HCT116 (cell line): Measurements from ENCODE around the gene ABTB2. TPM values are rescaled to one million over a fixed set of nuclear protein-coding genes. Genes with fewer than 3 reads are reported as not detected.

Experiments used
- ATAC-seq: fragments of 200-7000 bp; cut with Tn5 transposase; 2 replicates; pipeline ENCODE4 v1.9.1; 2020; ENCODE audit warnings: mild to moderate bottlenecking, moderate library complexity
- BruUV-seq: library from RNA; stranded (reverse); fragments of 400-500 nt; replicated peaks from 2 replicates; lab custom pipeline; 2021; lab: Mats Ljungman, UMichigan
- CTCF ChIA-PET: fragments of 300-600 bp; sonication (Branson Sonifier 250); formaldehyde crosslinking; loops from one replicate; lab custom pipeline; 2021; ENCODE audit warnings: antibody characterized with exemption; lab: Charles Lee
- POLR2A ChIA-PET: fragments of 300-600, 350-600 bp; sonication (Branson Sonifier 250); formaldehyde crosslinking; loops from one replicate; lab custom pipeline; 2021; ENCODE audit warnings: antibody characterized with exemption; lab: Charles Lee
- RAD21 ChIA-PET, 2 experiments: fragments of 300-600 bp; sonication (Branson Sonifier 250); formaldehyde crosslinking; loops; one replicate each; lab custom pipeline; 2023; ENCODE audit warnings: low total read pairs in 2 of 2; ENCODE audit not compliant: uncharacterized antibody in 2 of 2, unreplicated experiment in 2 of 2, low non-redundant PET in 1 of 2; lab: Charles Lee
- DNase-seq: peaks from one replicate; pipeline ENCODE4 v3.0.0-alpha.2; 2010; ENCODE audit warnings: low read depth, low spot score
- H2AFZ ChIP-seq: fragments of 200-600 bp; shearing (Covaris generic), sonication (generic); 2 replicates; pipeline ENCODE4 v1.6.1; 2017; ENCODE audit warnings: low read depth, mixed run types, mixed read lengths, antibody characterized with exemption, low read length; ENCODE audit not compliant: poor library complexity, severe bottlenecking
- H3K27ac ChIP-seq: 2 replicates; pipeline ENCODE4 v1.5.1; 2012; ENCODE audit warnings: low read depth, low read length
- H3K27me3 ChIP-seq: fragments of 200-600 bp; sonication (generic); 2 replicates; pipeline ENCODE4 v1.6.1; 2016; ENCODE audit warnings: mixed run types, low read length, mixed read lengths; ENCODE audit not compliant: insufficient read depth
- H3K36me3 ChIP-seq, 2 experiments: fragments of 200-500 bp in 1 of 2; fragments of 200-600 bp in 1 of 2; sonication (Bioruptor generic) in 1 of 2; sonication (generic) in 1 of 2; 2 replicates each; pipeline versions ENCODE4 v1.5.1 to v1.6.1; 2014 to 2016; ENCODE audit warnings: low read length in 2 of 2, inconsistent platforms in 1 of 2, mixed read lengths in 1 of 2, mixed run types in 1 of 2; ENCODE audit not compliant: insufficient read depth in 2 of 2, control insufficient read depth in 1 of 2
- H3K4me1 ChIP-seq, 2 experiments: fragments of 200-600 bp in 1 of 2; sonication (generic) in 1 of 2; 2 replicates each; pipeline versions ENCODE4 v1.5.1 to v1.6.1; 2012 to 2017; ENCODE audit warnings: low read length in 2 of 2, inconsistent platforms in 1 of 2, mild to moderate bottlenecking in 1 of 2, mixed read lengths in 1 of 2, mixed run types in 1 of 2, moderate library complexity in 1 of 2; ENCODE audit not compliant: insufficient read depth in 2 of 2, control insufficient read depth in 1 of 2
- H3K4me2 ChIP-seq: fragments of 200-600 bp; sonication (generic); 2 replicates; pipeline ENCODE4 v1.6.1; 2017; ENCODE audit warnings: mixed run types, low read length, mixed read lengths
- H3K4me3 ChIP-seq, 2 experiments: fragments of 200-600 bp in 1 of 2; sonication (generic) in 1 of 2; replicated peaks in 1 of 2; 2 replicates each; pipeline ENCODE4 v1.5.1; 2011 to 2016; ENCODE audit warnings: low read length in 2 of 2, control low read depth in 1 of 2, low read depth in 1 of 2, mild to moderate bottlenecking in 1 of 2, mixed read lengths in 1 of 2, mixed run types in 1 of 2
- H3K79me2 ChIP-seq: fragments of 200-600 bp; sonication (generic); 2 replicates; pipeline ENCODE4 v1.6.1; 2017; ENCODE audit warnings: mild to moderate bottlenecking, mixed run types, low read length, moderate library complexity, mixed read lengths; ENCODE audit not compliant: insufficient read depth
- H3K9ac ChIP-seq: fragments of 200-600 bp; sonication (generic); 2 replicates; pipeline ENCODE4 v1.6.1; 2016; ENCODE audit warnings: low read length, mixed read lengths
- H3K9me2 ChIP-seq: fragments of 200-600 bp; sonication (generic), shearing (Covaris generic); 2 replicates; pipeline ENCODE4 v1.6.1; 2017; ENCODE audit warnings: mixed run types, mild to moderate bottlenecking, moderate library complexity; ENCODE audit not compliant: insufficient read depth
- H3K9me3 ChIP-seq, 2 experiments: fragments of 200-500 bp in 1 of 2; fragments of 200-600 bp in 1 of 2; sonication (Bioruptor generic) in 1 of 2; sonication (generic) in 1 of 2; 2 replicates each; pipeline ENCODE4 v1.6.1; 2014 to 2017; ENCODE audit warnings: low read length in 2 of 2, mixed read lengths in 2 of 2, inconsistent platforms in 1 of 2, low read depth in 1 of 2, mild to moderate bottlenecking in 1 of 2, mixed run types in 1 of 2, moderate library complexity in 1 of 2; ENCODE audit not compliant: control insufficient read depth in 1 of 2, insufficient read depth in 1 of 2
- H4K20me1 ChIP-seq: fragments of 200-600 bp; sonication (generic), shearing (Covaris generic); 2 replicates; pipeline ENCODE4 v1.6.1; 2017; ENCODE audit warnings: mixed run types, mild to moderate bottlenecking, moderate library complexity; ENCODE audit not compliant: insufficient read depth
- ATF3 ChIP-seq: IDR thresholded peaks from 2 replicates; pipeline ENCODE4 v1.6.1; 2012
- CBX3 ChIP-seq: IDR thresholded peaks from 2 replicates; pipeline ENCODE4 v1.6.1; 2012; ENCODE audit warnings: low read depth
- CEBPB ChIP-seq: IDR thresholded peaks from 2 replicates; pipeline ENCODE4 v1.6.1; 2012; ENCODE audit warnings: low read depth
- EGR1 ChIP-seq: IDR thresholded peaks from 2 replicates; pipeline ENCODE4 v1.6.1; 2012; ENCODE audit warnings: low read depth
- ELF1 ChIP-seq: IDR thresholded peaks from 2 replicates; pipeline ENCODE4 v1.6.1; 2012; ENCODE audit warnings: low read depth, borderline replicate concordance
- EZH2phosphoT487 ChIP-seq: fragments of 200-600 bp; IDR thresholded peaks from 2 replicates; pipeline ENCODE4 v1.6.1; 2018; ENCODE audit warnings: antibody characterized with exemption, borderline replicate concordance
- FOSL1 ChIP-seq: IDR thresholded peaks from 2 replicates; pipeline ENCODE4 v1.6.1; 2012; ENCODE audit warnings: low read depth
- JUND ChIP-seq: IDR thresholded peaks from 2 replicates; pipeline ENCODE4 v1.6.1; 2012
- POLR2A ChIP-seq: IDR thresholded peaks from 2 replicates; pipeline ENCODE4 v1.7.0; 2011; ENCODE audit warnings: borderline replicate concordance; ENCODE audit not compliant: insufficient read depth, insufficient read length; ENCODE audit errors: extremely low read depth
- RAD21 ChIP-seq: IDR thresholded peaks from 2 replicates; pipeline ENCODE4 v1.6.1; 2012; ENCODE audit warnings: low read depth, mild to moderate bottlenecking
- SP1 ChIP-seq: IDR thresholded peaks from 2 replicates; pipeline ENCODE4 v1.6.1; 2012; ENCODE audit warnings: low read depth
- SRF ChIP-seq: IDR thresholded peaks from 2 replicates; pipeline ENCODE4 v1.6.1; 2012; ENCODE audit warnings: low read depth
- YY1 ChIP-seq: IDR thresholded peaks from 2 replicates; pipeline ENCODE4 v1.6.1; 2011; ENCODE audit warnings: low read length, low read depth, moderate library complexity, mild to moderate bottlenecking; ENCODE audit not compliant: insufficient replicate concordance; ENCODE audit errors: extremely low read depth
- ZBTB33 ChIP-seq: IDR thresholded peaks from 2 replicates; pipeline ENCODE4 v1.6.1; 2011; ENCODE audit warnings: mild to moderate bottlenecking, low read length, moderate library complexity; ENCODE audit not compliant: insufficient replicate concordance; ENCODE audit errors: extremely low read depth
- ZFX ChIP-seq: fragments of 450-650 bp; IDR thresholded peaks from 2 replicates; pipeline ENCODE4 v1.6.1; 2017
- ZNF274 ChIP-seq: fragments of 200-500 bp; sonication (Bioruptor generic); IDR thresholded peaks from 2 replicates; pipeline ENCODE4 v1.6.1; 2014; ENCODE audit warnings: mild to moderate bottlenecking, low read depth, low read length, inconsistent platforms
- intact Hi-C: fragments of 100-400 bp; cut with micrococcal nuclease; formaldehyde crosslinking; loops from 2 replicates; pipeline ENCODE4 v1.10.0; 2022
- total RNA-seq: library from RNA; stranded (reverse); gene quantifications from one replicate; pipeline ENCODE4 v1.2.1, GENCODE V29; 2021; ENCODE audit not compliant: unreplicated experiment
- TF ChIP-seq, protein P1 (sequence below), 3 experiments: fragments of 200-600 bp in 1 of 3; sonication (generic) in 1 of 3; IDR thresholded peaks in 2 of 3; conservative IDR thresholded peaks in 1 of 3; 2 replicates each; pipeline ENCODE4 v1.5.1; 2012 to 2017; ENCODE audit warnings: low read depth in 2 of 3, low read length in 2 of 3, antibody characterized with exemption in 1 of 3, borderline replicate concordance in 1 of 3, control low read depth in 1 of 3, mild to moderate bottlenecking in 1 of 3, mixed read lengths in 1 of 3, mixed run types in 1 of 3, moderate library complexity in 1 of 3; ENCODE audit not compliant: insufficient read depth in 1 of 3
- TF ChIP-seq, protein P2 (sequence below): IDR thresholded peaks from 2 replicates; pipeline ENCODE4 v1.6.1; 2012; ENCODE audit warnings: low read depth

Gene ABTB2
- total RNA-seq, 1 experiment from 2014 or later: 6.8 TPM

DNA sequence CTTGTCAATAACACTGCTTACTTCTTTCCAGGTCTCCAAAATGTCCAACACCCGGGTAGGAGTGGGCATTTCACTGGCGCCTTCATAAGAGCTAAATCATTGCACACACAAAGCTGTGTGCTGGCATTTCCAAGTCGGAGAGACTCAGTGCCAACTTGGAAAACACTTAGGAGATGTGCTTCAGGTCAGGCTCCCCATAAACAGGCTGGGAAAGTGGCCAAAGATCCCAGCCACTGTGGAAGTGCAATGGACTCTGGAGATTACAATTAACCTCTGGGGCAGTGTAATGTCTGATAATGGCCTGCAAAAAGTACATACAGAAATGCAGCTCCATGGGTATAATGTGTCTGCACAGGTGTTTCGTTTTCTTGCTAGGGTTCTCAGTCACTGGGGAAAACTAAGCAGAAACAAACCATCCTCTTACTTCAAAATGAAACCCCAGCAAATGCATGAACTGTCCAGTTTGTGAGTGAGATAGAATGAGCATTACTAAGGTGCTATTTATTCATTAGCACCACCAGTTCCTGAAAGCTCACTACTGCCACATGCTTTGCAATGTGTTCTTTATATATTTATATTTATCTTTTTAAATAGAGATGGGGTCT is 79.0 kb downstream of the ABTB2 start:
- H2AFZ ChIP-seq: no peak overlapping the region
- CTCF ChIA-PET: no interaction called here
- H3K4me2 ChIP-seq: no peak overlapping the region
- H3K79me2 ChIP-seq: no peaks in the 10 kb centered on the region
- H3K27ac ChIP-seq: no peak overlapping the region
- RAD21 ChIA-PET: no interaction called here
- BruUV-seq: no TSS peak
- ATAC-seq: no peak
- no peaks in the 10 kb centered on the region for H3K27me3 ChIP-seq
- no peaks in the 10 kb centered on the region for H3K9me2 ChIP-seq
- POLR2A ChIA-PET: no interaction called here
- TF ChIP-seq CBX3: no peak
- TF ChIP-seq ZNF274: no peak
- no peak for TF ChIP-seq YY1
- TF ChIP-seq EZH2phosphoT487: no peak
- no peak for TF ChIP-seq ELF1
- TF ChIP-seq RAD21: no peak
- no peak for TF ChIP-seq ATF3
- no peak for TF ChIP-seq EGR1
- TF ChIP-seq, protein P1, sequence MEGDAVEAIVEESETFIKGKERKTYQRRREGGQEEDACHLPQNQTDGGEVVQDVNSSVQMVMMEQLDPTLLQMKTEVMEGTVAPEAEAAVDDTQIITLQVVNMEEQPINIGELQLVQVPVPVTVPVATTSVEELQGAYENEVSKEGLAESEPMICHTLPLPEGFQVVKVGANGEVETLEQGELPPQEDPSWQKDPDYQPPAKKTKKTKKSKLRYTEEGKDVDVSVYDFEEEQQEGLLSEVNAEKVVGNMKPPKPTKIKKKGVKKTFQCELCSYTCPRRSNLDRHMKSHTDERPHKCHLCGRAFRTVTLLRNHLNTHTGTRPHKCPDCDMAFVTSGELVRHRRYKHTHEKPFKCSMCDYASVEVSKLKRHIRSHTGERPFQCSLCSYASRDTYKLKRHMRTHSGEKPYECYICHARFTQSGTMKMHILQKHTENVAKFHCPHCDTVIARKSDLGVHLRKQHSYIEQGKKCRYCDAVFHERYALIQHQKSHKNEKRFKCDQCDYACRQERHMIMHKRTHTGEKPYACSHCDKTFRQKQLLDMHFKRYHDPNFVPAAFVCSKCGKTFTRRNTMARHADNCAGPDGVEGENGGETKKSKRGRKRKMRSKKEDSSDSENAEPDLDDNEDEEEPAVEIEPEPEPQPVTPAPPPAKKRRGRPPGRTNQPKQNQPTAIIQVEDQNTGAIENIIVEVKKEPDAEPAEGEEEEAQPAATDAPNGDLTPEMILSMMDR (IDR thresholded peaks at IDR 0.05 in 2 of 3, conservative IDR thresholded peaks at IDR 0.05 in 1 of 3; ENCODE audit: borderline replicate concordance in 1 of 3, insufficient read depth in 1 of 3, low read depth in 2 of 3, low read length in 2 of 3): no peak
- TF ChIP-seq CEBPB: no peak
- TF ChIP-seq ZFX: no peak
- no peak for TF ChIP-seq POLR2A
- TF ChIP-seq, protein P2, sequence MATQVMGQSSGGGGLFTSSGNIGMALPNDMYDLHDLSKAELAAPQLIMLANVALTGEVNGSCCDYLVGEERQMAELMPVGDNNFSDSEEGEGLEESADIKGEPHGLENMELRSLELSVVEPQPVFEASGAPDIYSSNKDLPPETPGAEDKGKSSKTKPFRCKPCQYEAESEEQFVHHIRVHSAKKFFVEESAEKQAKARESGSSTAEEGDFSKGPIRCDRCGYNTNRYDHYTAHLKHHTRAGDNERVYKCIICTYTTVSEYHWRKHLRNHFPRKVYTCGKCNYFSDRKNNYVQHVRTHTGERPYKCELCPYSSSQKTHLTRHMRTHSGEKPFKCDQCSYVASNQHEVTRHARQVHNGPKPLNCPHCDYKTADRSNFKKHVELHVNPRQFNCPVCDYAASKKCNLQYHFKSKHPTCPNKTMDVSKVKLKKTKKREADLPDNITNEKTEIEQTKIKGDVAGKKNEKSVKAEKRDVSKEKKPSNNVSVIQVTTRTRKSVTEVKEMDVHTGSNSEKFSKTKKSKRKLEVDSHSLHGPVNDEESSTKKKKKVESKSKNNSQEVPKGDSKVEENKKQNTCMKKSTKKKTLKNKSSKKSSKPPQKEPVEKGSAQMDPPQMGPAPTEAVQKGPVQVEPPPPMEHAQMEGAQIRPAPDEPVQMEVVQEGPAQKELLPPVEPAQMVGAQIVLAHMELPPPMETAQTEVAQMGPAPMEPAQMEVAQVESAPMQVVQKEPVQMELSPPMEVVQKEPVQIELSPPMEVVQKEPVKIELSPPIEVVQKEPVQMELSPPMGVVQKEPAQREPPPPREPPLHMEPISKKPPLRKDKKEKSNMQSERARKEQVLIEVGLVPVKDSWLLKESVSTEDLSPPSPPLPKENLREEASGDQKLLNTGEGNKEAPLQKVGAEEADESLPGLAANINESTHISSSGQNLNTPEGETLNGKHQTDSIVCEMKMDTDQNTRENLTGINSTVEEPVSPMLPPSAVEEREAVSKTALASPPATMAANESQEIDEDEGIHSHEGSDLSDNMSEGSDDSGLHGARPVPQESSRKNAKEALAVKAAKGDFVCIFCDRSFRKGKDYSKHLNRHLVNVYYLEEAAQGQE: no peak
- TF ChIP-seq SP1: no peak
- TF ChIP-seq JUND: no peak
- no peak for TF ChIP-seq ZBTB33
- TF ChIP-seq FOSL1: no peak
- TF ChIP-seq SRF: no peak
- no peak overlapping the region for H3K9ac ChIP-seq
- H4K20me1 ChIP-seq: no peaks in the 10 kb centered on the region
- no peaks in the 10 kb centered on the region for H3K9me3 ChIP-seq
- no peaks in the 10 kb centered on the region for H3K36me3 ChIP-seq
- H3K4me1 ChIP-seq: peaks cover 17 to 32% of the 10 kb centered on the region in 2 experiments
- intact Hi-C loops: no loop called here
- DNase-seq: no peak
- no peak overlapping the region for H3K4me3 ChIP-seq
